Measurements from ENCODE around the gene CCDC187.
"Not testable (repeated sequence)": the region's sequence is repeated elsewhere in the genome, so short reads cannot be mapped to it uniquely, and the experiment has no call there.

CCDC187 gene

DNA sequence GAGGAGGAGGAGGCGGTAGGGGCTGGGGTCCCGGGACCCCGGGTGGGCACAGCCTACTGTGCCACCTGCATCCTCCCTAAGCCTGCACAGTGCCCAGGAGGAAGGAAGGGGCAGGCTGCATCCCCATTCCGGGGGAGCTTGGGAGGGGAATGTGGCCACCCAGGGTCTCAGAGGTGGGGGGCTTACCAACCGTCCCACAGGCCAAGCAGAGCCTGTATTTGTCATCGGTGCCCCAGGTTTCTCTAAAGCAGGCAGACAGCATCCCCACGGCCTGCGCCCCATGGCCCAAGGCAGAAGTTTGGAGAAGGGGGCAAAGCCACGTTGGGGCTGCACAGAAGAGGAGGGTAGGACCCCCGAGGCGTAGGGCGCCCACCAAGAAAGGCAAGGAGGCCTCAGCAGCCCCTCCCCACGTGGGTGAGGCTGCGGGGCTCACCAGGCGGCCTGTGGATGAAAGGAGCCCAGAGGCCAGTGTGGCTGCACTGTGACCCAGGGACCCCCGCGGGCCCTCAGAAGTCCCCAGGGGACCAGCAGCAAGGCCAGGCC, 22.9 kb upstream of the CCDC187 start:
- DNase-seq = no peak

- DNase-seq = no peak
These were observed 22.3 kb upstream of the CCDC187 start for GRCh38 chr9:136326061-136326760.

DNA sequence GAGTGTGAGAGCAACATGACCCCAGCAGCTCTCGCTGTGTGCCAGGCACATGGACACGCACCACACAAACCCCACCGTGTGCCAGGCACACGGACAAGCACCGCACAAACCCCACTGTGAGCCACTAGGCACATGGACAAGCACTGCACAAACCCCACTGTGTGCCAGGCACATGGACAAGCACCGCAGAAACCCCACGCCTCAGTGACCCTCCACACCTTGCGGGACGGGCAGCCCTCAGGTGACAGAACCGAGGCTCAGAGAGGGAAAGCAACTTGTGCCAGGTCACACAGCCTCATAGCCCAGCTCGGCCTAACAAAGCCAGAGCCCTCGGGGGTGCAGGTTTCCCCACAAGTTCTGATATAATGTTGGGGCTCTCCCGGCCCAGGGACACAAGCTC, 21.5 kb upstream of the CCDC187 start:
- DNase-seq = no peak

GRCh38 chr9:136324501-136325300, 20.8 kb upstream of the CCDC187 start:
- no peak for DNase-seq

GRCh38 chr9:136323371-136323789, 19.5 kb upstream of the CCDC187 start:
- no peak for DNase-seq

DNA sequence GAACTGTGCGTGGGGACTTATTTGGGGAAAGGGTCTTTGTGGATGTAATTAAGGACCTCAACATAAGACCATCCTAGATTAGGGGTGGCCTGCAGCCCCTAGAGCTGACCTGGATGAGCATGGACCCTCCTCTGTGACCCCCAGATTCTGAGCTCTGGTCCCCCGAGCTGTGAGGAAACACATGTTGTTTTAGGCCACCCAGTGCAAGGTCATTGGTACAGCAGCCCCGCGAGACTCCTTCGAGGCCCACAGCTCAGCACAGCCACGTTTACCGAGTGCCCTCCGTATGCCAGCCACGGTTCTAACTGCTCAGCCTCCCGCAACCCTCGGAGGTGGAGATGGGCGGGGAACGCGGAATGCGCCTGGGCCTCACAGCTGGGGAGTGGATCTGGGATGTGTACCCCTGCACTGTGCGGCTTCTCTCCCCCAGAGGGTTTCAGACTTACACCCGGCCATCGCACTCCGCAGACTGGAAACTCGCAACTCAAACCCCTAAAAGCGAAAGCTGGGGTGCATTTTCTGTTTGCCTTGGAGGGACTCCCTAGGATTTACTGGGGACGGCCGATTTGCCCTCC, 18.9 kb upstream of the CCDC187 start:
- DNase-seq = no peak

- DNase-seq = no peak
These were observed 17.7 kb upstream of the CCDC187 start for GRCh38 chr9:136321561-136321960.

DNA sequence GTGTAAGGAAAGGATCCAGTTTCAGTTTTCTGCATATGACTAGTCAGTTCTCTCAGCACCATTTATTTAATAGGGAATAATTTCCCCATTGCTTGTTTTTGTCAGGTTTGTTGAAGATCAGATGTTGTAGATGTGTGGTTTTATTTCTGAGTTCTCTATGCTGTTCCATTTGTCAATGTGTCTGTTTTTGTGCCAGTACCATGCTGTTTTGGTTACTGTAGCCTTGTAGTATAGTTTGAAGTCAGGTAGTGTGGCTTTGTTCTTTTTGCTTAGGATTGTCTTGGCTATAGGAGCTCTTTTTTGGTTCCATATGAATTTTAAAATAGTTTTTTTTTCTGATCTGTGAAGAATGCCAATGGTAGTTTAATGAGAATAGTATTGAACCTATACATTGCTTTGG, 17.1 kb upstream of the CCDC187 start:
- not testable (repeated sequence) for DNase-seq

GRCh38 chr9:136319955-136320354, 16.1 kb upstream of the CCDC187 start:
- DNase-seq = not testable (repeated sequence)

- not testable (repeated sequence) for DNase-seq
These were observed 15.3 kb upstream of the CCDC187 start for GRCh38 chr9:136319244-136319643.

DNA sequence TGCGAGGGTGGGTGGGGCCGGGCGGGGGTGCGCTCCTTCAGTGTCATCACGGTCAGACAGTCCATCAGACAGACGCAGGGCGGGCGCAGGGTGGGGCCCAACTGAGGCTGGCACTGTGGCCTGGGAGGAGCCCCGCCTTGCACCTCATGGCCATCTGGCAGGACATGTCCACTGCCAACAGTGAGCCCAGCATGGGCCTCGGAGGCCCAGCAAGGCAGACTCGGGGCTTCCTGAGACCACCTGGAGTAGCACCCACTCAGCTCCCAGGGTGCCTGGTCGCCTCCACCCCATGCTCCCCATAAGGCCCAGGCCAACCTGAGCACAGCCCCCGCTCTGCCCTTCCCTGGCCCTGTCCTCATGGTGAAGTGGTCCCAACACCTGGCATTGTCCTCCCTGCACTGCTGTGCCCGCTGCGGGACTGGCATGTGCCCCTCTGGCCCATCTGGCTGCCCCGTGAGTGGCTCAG, 14.9 kb upstream of the CCDC187 start:
- no peak for DNase-seq

- no peak for DNase-seq
These were observed 14.3 kb upstream of the CCDC187 start for GRCh38 chr9:136318111-136318775.

DNA sequence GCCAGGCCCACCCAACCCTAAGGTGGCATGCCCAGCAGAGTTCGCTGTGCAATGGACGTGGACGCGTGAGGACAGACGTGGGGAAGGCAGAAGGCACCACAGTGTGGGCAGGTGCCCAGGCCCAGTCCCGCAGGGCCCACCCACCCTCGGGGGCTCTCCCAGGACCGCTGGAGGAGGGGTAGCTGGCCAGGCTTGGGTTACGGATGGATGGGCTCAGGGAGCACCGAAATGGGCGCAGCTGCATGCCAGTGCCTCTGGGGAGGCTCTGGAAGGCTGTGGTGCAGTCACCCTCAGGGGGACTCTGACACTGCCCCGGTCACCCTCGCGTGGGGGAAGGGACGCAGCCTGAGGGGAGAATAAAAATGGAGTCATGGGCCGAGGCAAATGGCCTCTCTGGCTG, 13.8 kb upstream of the CCDC187 start:
- no peak for DNase-seq

- DNase-seq = no peak
These were observed 13.2 kb upstream of the CCDC187 start for GRCh38 chr9:136316896-136317676.

DNA sequence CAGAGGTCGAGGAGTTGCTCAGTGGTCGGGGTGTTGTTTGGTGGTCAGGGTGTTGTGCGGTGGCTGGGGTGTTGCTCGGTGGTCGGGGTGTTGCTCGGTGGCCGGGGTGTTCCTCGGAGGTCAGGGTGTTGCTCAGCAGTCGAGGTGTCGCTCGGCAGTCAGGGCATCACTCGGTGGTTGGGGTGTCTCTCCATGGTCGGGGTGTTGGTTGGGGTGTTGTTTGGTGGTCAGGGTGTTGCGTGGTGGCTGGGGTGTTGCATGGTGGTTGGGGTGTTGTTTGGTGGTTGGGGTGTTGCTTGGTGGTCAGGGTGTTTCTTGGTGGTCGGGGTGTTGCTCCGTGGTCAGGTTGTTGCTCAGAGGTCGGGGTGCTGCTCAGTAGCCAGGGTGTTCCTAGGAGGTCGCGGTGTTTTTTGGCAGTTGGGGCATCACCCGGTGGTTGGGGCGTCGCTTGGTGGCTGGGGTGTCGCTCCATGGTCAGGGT, 12.4 kb upstream of the CCDC187 start:
- no peak for DNase-seq

DNA sequence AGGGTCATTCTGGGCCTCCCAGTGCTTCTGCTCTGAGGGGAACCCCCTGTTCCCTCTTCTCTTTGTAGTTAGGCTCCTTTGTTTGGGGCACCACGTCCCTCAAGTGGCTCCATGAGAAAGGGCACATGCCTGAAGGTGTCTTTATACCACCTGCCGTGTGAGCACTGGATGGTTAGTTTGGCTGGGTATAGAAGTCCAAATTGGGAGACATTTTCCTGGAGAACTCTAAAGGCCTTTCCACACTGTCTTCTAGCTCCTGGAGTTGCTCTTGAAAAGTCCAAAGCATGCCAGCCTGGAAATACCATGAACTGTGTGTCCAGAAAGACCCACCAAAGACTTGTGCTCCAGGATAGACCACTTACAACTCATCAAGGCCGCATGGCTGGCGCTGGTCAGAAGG, 11.1 kb upstream of the CCDC187 start:
- DNase-seq = no peak

GRCh38 chr9:136314056-136314416, 10.1 kb upstream of the CCDC187 start:
- DNase-seq = no peak

GRCh38 chr9:136313111-136314055, 9.5 kb upstream of the CCDC187 start:
- no peak for DNase-seq

GRCh38 chr9:136312436-136312835, 8.5 kb upstream of the CCDC187 start:
- peak; percentile 45 for DNase-seq

- DNase-seq = no peak
These were observed 8.1 kb upstream of the CCDC187 start for GRCh38 chr9:136312009-136312375.
